Measurements from ENCODE around the gene GLG1.
"Not testable (repeated sequence)": the region's sequence is repeated elsewhere in the genome, so short reads cannot be mapped to it uniquely, and the experiment has no call there.

The GLG1 gene

GRCh38 chr16:74606521-74607309, at the start of gene GLG1:
TSS of gene GLG1 (minus strand) at chr16:74607114. CDS start at chr16:74607094, 20 bp downstream.
- no peak for TF ChIP-seq CTCF (conservative IDR thresholded peaks at IDR 0.05)
- H3K27ac ChIP-seq, result peak within 1 kb of the TSS; percentile 88

GRCh38 chr16:74654536-74655050, 47.7 kb upstream of the GLG1 start:
- H3K27ac ChIP-seq, result no peak overlapping the region
- TF ChIP-seq CTCF (conservative IDR thresholded peaks at IDR 0.05), result no peak

GRCh38 chr16:74652883-74653282, 46.0 kb upstream of the GLG1 start:
- not testable (repeated sequence) for H3K27ac ChIP-seq

- no peak for TF ChIP-seq CTCF (conservative IDR thresholded peaks at IDR 0.05)
Observed at GRCh38 chr16:74652249-74652648, 45.3 kb upstream of the GLG1 start.

GRCh38 chr16:74651841-74652240, 44.9 kb upstream of the GLG1 start:
- TF ChIP-seq CTCF (conservative IDR thresholded peaks at IDR 0.05), result no peak
- H3K27ac ChIP-seq, result no peak overlapping the region

More at GRCh38 chr16:74652249-74652648, 45.3 kb upstream of the GLG1 start:
- H3K27ac ChIP-seq, result no peak overlapping the region

- TF ChIP-seq CTCF (conservative IDR thresholded peaks at IDR 0.05), result peak; percentile 72
- no peak overlapping the region for H3K27ac ChIP-seq
Observed at GRCh38 chr16:74650966-74651567, 44.2 kb upstream of the GLG1 start.

- no peak for TF ChIP-seq CTCF (conservative IDR thresholded peaks at IDR 0.05)
- H3K27ac ChIP-seq, result no peak overlapping the region
Observed at GRCh38 chr16:74649839-74650504, 43.1 kb upstream of the GLG1 start.
